ENCODE results near the gene BRD8. TPM values are rescaled to one million over a fixed set of nuclear protein-coding genes. Genes with fewer than 3 reads are reported as not detected.

The BRD8 gene
- total RNA-seq, 1 experiment from 2014 or later: 104 TPM

GRCh38 chr5:138110266-138110963 lies 68.0 kb downstream of the BRD8 start:
- no peaks in the 10 kb centered on the region for H3K36me3 ChIP-seq (ENCODE audit: control insufficient read depth, insufficient read depth, low read length)
- ChIA-PET CTCF (interaction anchor here (1.4 kb wide), 1 partner anchor 22 kb away, joined by 3 read pairs; no protein-coding TSS in a partner anchor), POLR2A (no interaction called here)
- H3K4me3 Mint-ChIP-seq (ENCODE audit: unreplicated experiment): no peak overlapping the region
- no peak overlapping the region for H3K27ac Mint-ChIP-seq (ENCODE audit: unreplicated experiment)
- no TSS peak for BruUV-seq (replicated peaks)
- no peaks in the 10 kb centered on the region for H3K27me3 Mint-ChIP-seq (ENCODE audit: insufficient read depth, unreplicated experiment)
- TF ChIP-seq, protein P1, sequence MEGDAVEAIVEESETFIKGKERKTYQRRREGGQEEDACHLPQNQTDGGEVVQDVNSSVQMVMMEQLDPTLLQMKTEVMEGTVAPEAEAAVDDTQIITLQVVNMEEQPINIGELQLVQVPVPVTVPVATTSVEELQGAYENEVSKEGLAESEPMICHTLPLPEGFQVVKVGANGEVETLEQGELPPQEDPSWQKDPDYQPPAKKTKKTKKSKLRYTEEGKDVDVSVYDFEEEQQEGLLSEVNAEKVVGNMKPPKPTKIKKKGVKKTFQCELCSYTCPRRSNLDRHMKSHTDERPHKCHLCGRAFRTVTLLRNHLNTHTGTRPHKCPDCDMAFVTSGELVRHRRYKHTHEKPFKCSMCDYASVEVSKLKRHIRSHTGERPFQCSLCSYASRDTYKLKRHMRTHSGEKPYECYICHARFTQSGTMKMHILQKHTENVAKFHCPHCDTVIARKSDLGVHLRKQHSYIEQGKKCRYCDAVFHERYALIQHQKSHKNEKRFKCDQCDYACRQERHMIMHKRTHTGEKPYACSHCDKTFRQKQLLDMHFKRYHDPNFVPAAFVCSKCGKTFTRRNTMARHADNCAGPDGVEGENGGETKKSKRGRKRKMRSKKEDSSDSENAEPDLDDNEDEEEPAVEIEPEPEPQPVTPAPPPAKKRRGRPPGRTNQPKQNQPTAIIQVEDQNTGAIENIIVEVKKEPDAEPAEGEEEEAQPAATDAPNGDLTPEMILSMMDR (IDR thresholded peaks at IDR 0.05; ENCODE audit: insufficient read depth in 1 of 2, low read depth in 1 of 2, low read length in 1 of 2, severe bottlenecking in 1 of 2, unreplicated experiment in 1 of 2): no peak
- intact Hi-C loops (cut with micrococcal nuclease; ENCODE audit: unreplicated experiment): no loop called here
- H3K9me3 Mint-ChIP-seq (ENCODE audit: unreplicated experiment): no peaks in the 10 kb centered on the region
- H3K9me3 ChIP-seq: no peaks in the 10 kb centered on the region
- H3K4me1 Mint-ChIP-seq (ENCODE audit: low read depth, unreplicated experiment): peaks cover 13% of the 10 kb centered on the region
- no peak overlapping the region for H3K4me3 ChIP-seq (ENCODE audit: low read depth, low read length)
- peaks cover 6% of the 10 kb centered on the region; the same call in 1 of the 2 replicates for H3K4me1 ChIP-seq
- DNase-seq: no peak
- no peaks in the 10 kb centered on the region for H3K27me3 ChIP-seq (replicated peaks; ENCODE audit: control insufficient read depth, insufficient read depth, low read length)
- no peaks in the 10 kb centered on the region for H3K36me3 Mint-ChIP-seq (ENCODE audit: insufficient read depth, unreplicated experiment)

GRCh38 chr5:138109463-138110265 lies 68.8 kb downstream of the BRD8 start:
- H3K36me3 Mint-ChIP-seq (ENCODE audit: insufficient read depth, unreplicated experiment): no peaks in the 10 kb centered on the region
- BruUV-seq (replicated peaks): no TSS peak
- TF ChIP-seq, protein P1 (IDR thresholded peaks at IDR 0.05; ENCODE audit: insufficient read depth in 1 of 2, low read depth in 1 of 2, low read length in 1 of 2, severe bottlenecking in 1 of 2, unreplicated experiment in 1 of 2): no peak
- H3K4me3 Mint-ChIP-seq (ENCODE audit: unreplicated experiment): no peak overlapping the region
- H3K9me3 ChIP-seq: no peaks in the 10 kb centered on the region
- intact Hi-C loops (cut with micrococcal nuclease; ENCODE audit: unreplicated experiment): no loop called here
- H3K4me3 ChIP-seq (ENCODE audit: low read depth, low read length): no peak overlapping the region
- H3K4me1 Mint-ChIP-seq (ENCODE audit: low read depth, unreplicated experiment): peaks cover 13% of the 10 kb centered on the region
- CTCF ChIA-PET: interaction anchor here (1.4 kb wide), 1 partner anchor 21 kb away, joined by 3 read pairs; no protein-coding TSS in a partner anchor
- no peaks in the 10 kb centered on the region for H3K36me3 ChIP-seq (ENCODE audit: control insufficient read depth, insufficient read depth, low read length)
- H3K4me1 ChIP-seq: peaks cover 6% of the 10 kb centered on the region; the same call in 1 of the 2 replicates
- no peaks in the 10 kb centered on the region for H3K27me3 ChIP-seq (replicated peaks; ENCODE audit: control insufficient read depth, insufficient read depth, low read length)
- H3K27me3 Mint-ChIP-seq (ENCODE audit: insufficient read depth, unreplicated experiment): no peaks in the 10 kb centered on the region
- POLR2A ChIA-PET: no interaction called here
- no peak overlapping the region for H3K27ac Mint-ChIP-seq (ENCODE audit: unreplicated experiment)
- no peaks in the 10 kb centered on the region for H3K9me3 Mint-ChIP-seq (ENCODE audit: unreplicated experiment)
- DNase-seq: no peak

DNA sequence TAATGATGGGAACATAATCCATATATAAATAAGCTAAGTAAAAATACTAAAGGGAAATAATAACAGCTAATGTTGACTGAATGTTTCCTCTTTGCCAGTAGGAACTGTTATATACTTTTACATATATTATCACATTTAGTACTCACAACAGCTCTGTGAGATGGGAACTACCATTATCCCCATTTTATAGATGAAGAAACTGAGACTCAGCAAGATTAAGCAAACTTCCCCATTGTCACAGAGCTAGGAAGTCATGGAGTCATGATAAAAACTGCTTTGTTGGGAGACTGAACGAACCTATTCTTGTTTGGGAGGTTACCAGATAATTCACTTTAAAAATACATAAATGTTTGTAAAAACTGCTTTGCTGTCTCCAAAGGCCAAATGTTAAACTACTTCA lies 71.2 kb downstream of the BRD8 start:
- Mint-ChIP-seq H3K27me3 (ENCODE audit: insufficient read depth, unreplicated experiment) (no peaks in the 10 kb centered on the region), H3K9me3 (ENCODE audit: unreplicated experiment) (no peaks in the 10 kb centered on the region), H3K36me3 (ENCODE audit: insufficient read depth, unreplicated experiment) (no peaks in the 10 kb centered on the region), H3K4me3 (ENCODE audit: unreplicated experiment) (no peak overlapping the region), H3K27ac (ENCODE audit: unreplicated experiment) (no peak overlapping the region), H3K4me1 (ENCODE audit: low read depth, unreplicated experiment) (peaks cover 22% of the 10 kb centered on the region)
- CTCF ChIA-PET: no interaction called here
- H3K9me3 ChIP-seq: no peaks in the 10 kb centered on the region
- intact Hi-C loops (cut with micrococcal nuclease; ENCODE audit: unreplicated experiment): no loop called here
- no peaks in the 10 kb centered on the region for H3K27me3 ChIP-seq (replicated peaks; ENCODE audit: control insufficient read depth, insufficient read depth, low read length)
- POLR2A ChIA-PET: no interaction called here
- no peak for DNase-seq
- no peaks in the 10 kb centered on the region for H3K36me3 ChIP-seq (ENCODE audit: control insufficient read depth, insufficient read depth, low read length)
- no TSS peak for BruUV-seq (replicated peaks)
- peaks cover 17% of the 10 kb centered on the region; the same call in 1 of the 2 replicates for H3K4me1 ChIP-seq
- no peak overlapping the region for H3K4me3 ChIP-seq (ENCODE audit: low read depth, low read length)
- TF ChIP-seq, protein P1 (IDR thresholded peaks at IDR 0.05; ENCODE audit: insufficient read depth in 1 of 2, low read depth in 1 of 2, low read length in 1 of 2, severe bottlenecking in 1 of 2, unreplicated experiment in 1 of 2): no peak
